ENCODE measurements around the gene WNT11.

DNA sequence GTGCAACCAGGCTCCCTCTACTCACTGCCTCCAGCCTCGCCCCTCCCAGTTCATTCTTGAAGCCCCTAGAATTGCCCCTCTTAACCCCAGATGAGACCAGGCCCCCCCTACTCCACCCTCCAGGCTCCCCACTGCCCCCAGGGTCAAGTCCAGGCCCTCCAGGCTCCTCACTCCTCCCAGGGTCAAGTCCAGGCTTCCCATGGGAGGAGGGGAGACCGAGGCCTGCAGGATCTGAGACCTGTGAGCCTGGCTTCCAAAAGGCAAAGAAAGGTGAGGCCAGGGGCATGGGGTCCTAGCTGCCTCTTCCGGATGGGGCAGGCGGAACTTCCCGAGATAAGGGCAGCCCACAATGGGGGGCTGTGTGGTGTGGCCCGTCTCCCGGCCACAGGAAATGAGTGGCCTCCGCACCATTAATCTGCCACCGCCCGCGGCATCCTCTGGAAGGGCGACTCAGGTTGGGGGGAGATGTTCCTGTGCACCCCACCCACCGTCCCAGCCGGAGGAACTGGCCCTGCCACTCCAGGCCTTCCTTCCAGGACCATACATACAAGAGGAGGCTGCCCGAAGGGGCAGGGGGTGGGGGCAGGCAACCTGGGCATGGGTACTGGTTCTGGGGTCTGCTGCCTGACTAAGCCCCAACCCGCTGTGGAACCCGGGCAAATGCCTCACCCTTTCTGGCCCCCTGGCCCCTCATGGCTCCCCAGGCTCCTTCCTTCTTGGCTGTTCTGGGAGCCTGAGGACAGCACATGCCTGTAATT lies 35.1 kb upstream of the WNT11 start:
- TF ChIP-seq, protein P1, sequence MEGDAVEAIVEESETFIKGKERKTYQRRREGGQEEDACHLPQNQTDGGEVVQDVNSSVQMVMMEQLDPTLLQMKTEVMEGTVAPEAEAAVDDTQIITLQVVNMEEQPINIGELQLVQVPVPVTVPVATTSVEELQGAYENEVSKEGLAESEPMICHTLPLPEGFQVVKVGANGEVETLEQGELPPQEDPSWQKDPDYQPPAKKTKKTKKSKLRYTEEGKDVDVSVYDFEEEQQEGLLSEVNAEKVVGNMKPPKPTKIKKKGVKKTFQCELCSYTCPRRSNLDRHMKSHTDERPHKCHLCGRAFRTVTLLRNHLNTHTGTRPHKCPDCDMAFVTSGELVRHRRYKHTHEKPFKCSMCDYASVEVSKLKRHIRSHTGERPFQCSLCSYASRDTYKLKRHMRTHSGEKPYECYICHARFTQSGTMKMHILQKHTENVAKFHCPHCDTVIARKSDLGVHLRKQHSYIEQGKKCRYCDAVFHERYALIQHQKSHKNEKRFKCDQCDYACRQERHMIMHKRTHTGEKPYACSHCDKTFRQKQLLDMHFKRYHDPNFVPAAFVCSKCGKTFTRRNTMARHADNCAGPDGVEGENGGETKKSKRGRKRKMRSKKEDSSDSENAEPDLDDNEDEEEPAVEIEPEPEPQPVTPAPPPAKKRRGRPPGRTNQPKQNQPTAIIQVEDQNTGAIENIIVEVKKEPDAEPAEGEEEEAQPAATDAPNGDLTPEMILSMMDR (IDR thresholded peaks at IDR 0.05) = no peak
- TF ChIP-seq POLR2A (IDR thresholded peaks at IDR 0.05) = no peak

Measured in esophagus squamous epithelium (tissue), 4 donors.